HepG2 (cell line): ENCODE measurements around the gene ZCCHC8. TPM values are rescaled to one million over a fixed set of nuclear protein-coding genes. Genes with fewer than 3 reads are reported as not detected.
A peak's percentile ranks its signal among the peaks of the same experiment; 100 is the strongest.

ENCODE experiments used
- CHD2 ChIP-seq: IDR thresholded peaks from 2 replicates; pipeline ENCODE4 v1.6.1; 2011; ENCODE audit warnings: low read depth, low read length, improper control_type of control experiment
- GABPB1 ChIP-seq: IDR thresholded peaks from 2 replicates; pipeline ENCODE4 v1.6.1; 2016; ENCODE audit warnings: mild to moderate bottlenecking, missing genetic modification reagents, moderate library complexity, missing compliant biosample characterization
- HOXA3 ChIP-seq: sonication (generic); formaldehyde crosslinking; IDR thresholded peaks from 2 replicates; pipeline ENCODE4 v1.5.0; 2020; ENCODE audit warnings: missing genetic modification reagents
- HOXA9 ChIP-seq: sonication (generic); formaldehyde crosslinking; IDR thresholded peaks from 2 replicates; pipeline ENCODE4 v1.8.1; 2022; ENCODE audit warnings: missing genetic modification reagents, mild to moderate bottlenecking, moderate library complexity, borderline replicate concordance
- MAFG ChIP-seq: sonication (generic); formaldehyde crosslinking; IDR thresholded peaks from 2 replicates; pipeline ENCODE4 v1.5.1; 2020; ENCODE audit warnings: mild to moderate bottlenecking, missing genetic modification reagents
- MXD1 ChIP-seq: sonication (generic); formaldehyde crosslinking; IDR thresholded peaks from 2 replicates; pipeline ENCODE4 v1.4.0; 2020; ENCODE audit warnings: mild to moderate bottlenecking, missing genetic modification reagents
- MXD4 ChIP-seq: IDR thresholded peaks from 2 replicates; pipeline ENCODE4 v1.6.1; 2016; ENCODE audit warnings: mild to moderate bottlenecking, missing biosample characterization, missing genetic modification reagents
- NR1H2 ChIP-seq: sonication (generic); formaldehyde crosslinking; IDR thresholded peaks from 2 replicates; pipeline ENCODE4 v1.8.1; 2022; ENCODE audit warnings: low read depth, missing genetic modification reagents, borderline replicate concordance
- PHF21A ChIP-seq: sonication (generic); formaldehyde crosslinking; IDR thresholded peaks from 2 replicates; pipeline ENCODE4 v1.5.0; 2020; ENCODE audit warnings: mild to moderate bottlenecking, missing genetic modification reagents
- SP5 ChIP-seq: IDR thresholded peaks from 2 replicates; pipeline ENCODE4 v1.6.1; 2016; ENCODE audit warnings: low read depth, borderline replicate concordance
- TEAD2 ChIP-seq: sonication (generic); formaldehyde crosslinking; IDR thresholded peaks from 2 replicates; pipeline ENCODE4 v1.9.0; 2021; ENCODE audit warnings: missing genetic modification reagents
- ZFX ChIP-seq: sonication (generic); formaldehyde crosslinking; IDR thresholded peaks from 2 replicates; pipeline ENCODE4 v1.4.0; 2020; ENCODE audit warnings: mild to moderate bottlenecking, low read depth, missing genetic modification reagents, moderate library complexity
- ZNF333 ChIP-seq: sonication (generic); formaldehyde crosslinking; IDR thresholded peaks from 2 replicates; pipeline ENCODE4 v1.4.0; 2020; ENCODE audit warnings: mild to moderate bottlenecking, missing genetic modification reagents, borderline replicate concordance
- ZNF616 ChIP-seq: sonication (generic); formaldehyde crosslinking; IDR thresholded peaks from 2 replicates; pipeline ENCODE4 v1.5.0; 2020; ENCODE audit warnings: low read depth, mild to moderate bottlenecking, missing genetic modification reagents
- ZSCAN21 ChIP-seq: sonication (generic); formaldehyde crosslinking; IDR thresholded peaks from 2 replicates; pipeline ENCODE4 v1.8.0; 2022; ENCODE audit warnings: mild to moderate bottlenecking, missing genetic modification reagents, moderate library complexity, borderline replicate concordance
- polyA plus RNA-seq, 8 experiments: library from polyadenylated mRNA; depleted of rRNA in 3 of 8; stranded (reverse) in 7 of 8; unstranded in 1 of 8; fragments of >200 nt; fragmentation: Illumina TruSeq in 4 of 8; extraction: Trizol in 4 of 8; gene quantifications; 2 replicates each; pipeline versions ENCODE4 v1.2.1 to v1.2.3, GENCODE V29; 2011 to 2016; ENCODE audit warnings: low read depth in 4 of 8, missing spikeins in 1 of 8, mixed read lengths in 1 of 8; ENCODE audit not compliant: insufficient read depth in 1 of 8
- total RNA-seq, 5 experiments: library from RNA; depleted of rRNA; stranded (reverse); fragments of >200 nt; fragmentation: Illumina TruSeq; extraction: Trizol; gene quantifications; 2 replicates each; pipeline ENCODE4 v1.2.3, GENCODE V29; 2016; ENCODE audit warnings: low read depth in 1 of 5
- TF ChIP-seq, protein P1 (sequence below): sonication (generic); formaldehyde crosslinking; conservative IDR thresholded peaks from 2 replicates; pipeline ENCODE4 v1.4.0; 2020; ENCODE audit warnings: missing genetic modification reagents
- TF ChIP-seq, protein P2 (sequence below): sonication (generic); formaldehyde crosslinking; IDR thresholded peaks from 2 replicates; pipeline ENCODE4 v1.4.0; 2020; ENCODE audit warnings: missing genetic modification reagents, borderline replicate concordance
- TF ChIP-seq, protein P3 (sequence below): sonication (generic); formaldehyde crosslinking; IDR thresholded peaks from 2 replicates; pipeline ENCODE4 v1.5.0; 2020; ENCODE audit warnings: mild to moderate bottlenecking, missing genetic modification reagents, borderline replicate concordance

ZCCHC8 gene
- total and polyA plus RNA-seq, 2 of the 13 experiments (the other 11 are each of a cell fraction or from before 2014, with no cell fraction given) = 18.6 to 20.9 TPM

DNA sequence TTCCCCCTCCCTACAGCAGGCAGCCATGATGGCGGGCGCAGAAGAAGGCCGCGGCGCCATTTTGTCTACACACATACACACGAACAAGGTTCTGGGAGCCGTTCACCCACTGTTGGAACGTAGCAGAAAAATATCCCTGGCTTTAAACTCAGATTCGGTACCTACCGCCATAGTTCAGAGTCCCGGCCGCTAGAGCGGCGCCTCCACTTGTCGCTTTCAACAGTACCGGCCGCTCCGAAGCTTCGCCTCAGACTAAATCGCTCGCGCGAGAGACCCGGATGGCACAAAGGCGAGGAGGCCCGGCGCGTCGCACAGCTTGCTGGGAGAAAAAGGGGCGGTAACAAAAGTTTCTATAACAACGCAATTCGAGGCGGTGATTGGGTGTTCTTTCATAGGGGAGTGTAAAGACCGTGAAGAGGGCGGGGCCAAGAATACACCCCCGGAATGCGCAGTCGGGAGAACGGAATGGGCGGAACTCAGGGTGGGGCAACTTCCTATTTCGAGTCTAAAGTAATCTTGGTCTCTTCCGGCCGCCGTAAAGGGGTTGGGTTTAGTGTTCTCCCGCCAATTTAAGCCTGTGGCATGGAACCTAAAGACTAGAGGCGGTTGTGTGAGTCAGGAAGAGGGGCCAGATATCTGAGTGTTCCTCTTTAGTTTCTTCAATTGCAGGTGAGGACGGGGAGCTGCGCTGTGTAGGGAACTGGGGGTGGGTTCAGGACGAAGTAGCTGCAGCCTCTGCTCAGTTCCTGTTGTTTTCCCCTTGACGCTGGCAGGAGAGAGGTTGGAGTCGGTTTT, 26.1 kb upstream of the ZCCHC8 start, which contains the start of the genes KNTC1 and RSRC2 (continued):
- TF ChIP-seq, protein P1, sequence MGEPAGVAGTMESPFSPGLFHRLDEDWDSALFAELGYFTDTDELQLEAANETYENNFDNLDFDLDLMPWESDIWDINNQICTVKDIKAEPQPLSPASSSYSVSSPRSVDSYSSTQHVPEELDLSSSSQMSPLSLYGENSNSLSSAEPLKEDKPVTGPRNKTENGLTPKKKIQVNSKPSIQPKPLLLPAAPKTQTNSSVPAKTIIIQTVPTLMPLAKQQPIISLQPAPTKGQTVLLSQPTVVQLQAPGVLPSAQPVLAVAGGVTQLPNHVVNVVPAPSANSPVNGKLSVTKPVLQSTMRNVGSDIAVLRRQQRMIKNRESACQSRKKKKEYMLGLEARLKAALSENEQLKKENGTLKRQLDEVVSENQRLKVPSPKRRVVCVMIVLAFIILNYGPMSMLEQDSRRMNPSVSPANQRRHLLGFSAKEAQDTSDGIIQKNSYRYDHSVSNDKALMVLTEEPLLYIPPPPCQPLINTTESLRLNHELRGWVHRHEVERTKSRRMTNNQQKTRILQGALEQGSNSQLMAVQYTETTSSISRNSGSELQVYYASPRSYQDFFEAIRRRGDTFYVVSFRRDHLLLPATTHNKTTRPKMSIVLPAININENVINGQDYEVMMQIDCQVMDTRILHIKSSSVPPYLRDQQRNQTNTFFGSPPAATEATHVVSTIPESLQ (CRISPR knock-in tag) = peak; percentile 38; the same call in 1 of the 2 replicates
- TF ChIP-seq ZSCAN21 (no peak; the same call in 1 of the 2 replicates), MAFG (CRISPR knock-in tag) (no peak), TEAD2 (CRISPR knock-in tag) (no peak), NR1H2 (CRISPR knock-in tag) (no peak), MXD1 (peak; percentile 43; the same call in 1 of the 2 replicates), ZNF333 (CRISPR knock-in tag) (no peak), HOXA3 (CRISPR knock-in tag) (peak; percentile 90), ZNF616 (CRISPR knock-in tag) (no peak), CHD2 (peak; percentile 80), SP5 (CRISPR knock-in tag) (peak; percentile 86), PHF21A (peak; percentile 66; the same call in 1 of the 2 replicates), HOXA9 (peak; percentile 73; the same call in 1 of the 2 replicates), MXD4 (CRISPR knock-in tag) (no peak; the same call in 1 of the 2 replicates), GABPB1 (peak; percentile 85), ZFX (CRISPR knock-in tag) (peak; percentile 96)
- TF ChIP-seq, protein P2, sequence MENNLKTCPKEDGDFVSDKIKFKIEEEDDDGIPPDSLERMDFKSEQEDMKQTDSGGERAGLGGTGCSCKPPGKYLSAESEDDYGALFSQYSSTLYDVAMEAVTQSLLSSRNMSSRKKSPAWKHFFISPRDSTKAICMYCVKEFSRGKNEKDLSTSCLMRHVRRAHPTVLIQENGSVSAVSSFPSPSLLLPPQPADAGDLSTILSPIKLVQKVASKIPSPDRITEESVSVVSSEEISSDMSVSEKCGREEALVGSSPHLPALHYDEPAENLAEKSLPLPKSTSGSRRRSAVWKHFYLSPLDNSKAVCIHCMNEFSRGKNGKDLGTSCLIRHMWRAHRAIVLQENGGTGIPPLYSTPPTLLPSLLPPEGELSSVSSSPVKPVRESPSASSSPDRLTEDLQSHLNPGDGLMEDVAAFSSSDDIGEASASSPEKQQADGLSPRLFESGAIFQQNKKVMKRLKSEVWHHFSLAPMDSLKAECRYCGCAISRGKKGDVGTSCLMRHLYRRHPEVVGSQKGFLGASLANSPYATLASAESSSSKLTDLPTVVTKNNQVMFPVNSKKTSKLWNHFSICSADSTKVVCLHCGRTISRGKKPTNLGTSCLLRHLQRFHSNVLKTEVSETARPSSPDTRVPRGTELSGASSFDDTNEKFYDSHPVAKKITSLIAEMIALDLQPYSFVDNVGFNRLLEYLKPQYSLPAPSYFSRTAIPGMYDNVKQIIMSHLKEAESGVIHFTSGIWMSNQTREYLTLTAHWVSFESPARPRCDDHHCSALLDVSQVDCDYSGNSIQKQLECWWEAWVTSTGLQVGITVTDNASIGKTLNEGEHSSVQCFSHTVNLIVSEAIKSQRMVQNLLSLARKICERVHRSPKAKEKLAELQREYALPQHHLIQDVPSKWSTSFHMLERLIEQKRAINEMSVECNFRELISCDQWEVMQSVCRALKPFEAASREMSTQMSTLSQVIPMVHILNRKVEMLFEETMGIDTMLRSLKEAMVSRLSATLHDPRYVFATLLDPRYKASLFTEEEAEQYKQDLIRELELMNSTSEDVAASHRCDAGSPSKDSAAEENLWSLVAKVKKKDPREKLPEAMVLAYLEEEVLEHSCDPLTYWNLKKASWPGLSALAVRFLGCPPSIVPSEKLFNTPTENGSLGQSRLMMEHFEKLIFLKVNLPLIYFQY (CRISPR knock-in tag) = peak; percentile 39
- TF ChIP-seq, protein P3, sequence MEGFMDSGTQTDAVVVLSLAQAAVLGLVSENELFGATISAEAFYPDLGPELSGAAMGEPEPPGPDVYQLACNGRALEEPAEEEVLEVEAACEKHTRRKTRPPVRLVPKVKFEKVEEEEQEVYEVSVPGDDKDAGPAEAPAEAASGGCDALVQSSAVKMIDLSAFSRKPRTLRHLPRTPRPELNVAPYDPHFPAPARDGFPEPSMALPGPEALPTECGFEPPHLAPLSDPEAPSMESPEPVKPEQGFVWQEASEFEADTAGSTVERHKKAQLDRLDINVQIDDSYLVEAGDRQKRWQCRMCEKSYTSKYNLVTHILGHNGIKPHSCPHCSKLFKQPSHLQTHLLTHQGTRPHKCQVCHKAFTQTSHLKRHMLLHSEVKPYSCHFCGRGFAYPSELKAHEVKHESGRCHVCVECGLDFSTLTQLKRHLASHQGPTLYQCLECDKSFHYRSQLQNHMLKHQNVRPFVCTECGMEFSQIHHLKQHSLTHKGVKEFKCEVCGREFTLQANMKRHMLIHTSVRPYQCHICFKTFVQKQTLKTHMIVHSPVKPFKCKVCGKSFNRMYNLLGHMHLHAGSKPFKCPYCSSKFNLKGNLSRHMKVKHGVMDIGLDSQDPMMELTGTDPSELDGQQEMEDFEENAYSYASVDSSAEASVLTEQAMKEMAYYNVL (CRISPR knock-in tag) = 0 out of 2 replicates have a peak, but pooled peaks have one; percentile 1
